Heart right ventricle (tissue), 16 donors: ENCODE results near the gene TMEM198. TPM values are rescaled to one million over a fixed set of nuclear protein-coding genes. Genes with fewer than 3 reads are reported as not detected.

ENCODE experiments used
- ATAC-seq, 8 donors: fragments of 200-7000 bp; cut with Tn5 transposase; one replicate each; pipeline ENCODE4 v1.9.1; 2020; ENCODE audit warnings: mild to moderate bottlenecking in 8 of 8, moderate library complexity in 8 of 8, moderate number of reproducible peaks in 1 of 8
- DNase-seq, 2 donors: peaks; one replicate each; pipeline ENCODE4 v3.0.0-alpha.2; 2020
- H3K27ac ChIP-seq, 10 donors: fragments of 200-600 bp; sonication (generic) in 2 of 10; one replicate each; pipeline versions ENCODE4 v1.5.0 to v1.8.0; 2020 to 2022; ENCODE audit warnings: mild to moderate bottlenecking in 3 of 10
- H3K27me3 ChIP-seq, 7 donors: fragments of 200-600 bp; one replicate each; pipeline ENCODE4 v1.8.0; 2021 to 2022; ENCODE audit warnings: mild to moderate bottlenecking in 2 of 7
- H3K36me3 ChIP-seq, 9 donors: fragments of 200-600 bp; sonication (generic) in 1 of 9; one replicate each; pipeline versions ENCODE4 v1.5.0 to v1.8.0; 2020 to 2022; ENCODE audit warnings: mild to moderate bottlenecking in 2 of 9
- H3K4me1 ChIP-seq, 9 donors: fragments of 200-600 bp; sonication (generic) in 1 of 9; one replicate each; pipeline versions ENCODE4 v1.5.0 to v1.8.0; 2020 to 2022; ENCODE audit warnings: mild to moderate bottlenecking in 4 of 9
- H3K4me3 ChIP-seq, 10 donors: fragments of 200-600 bp; sonication (generic) in 2 of 10; one replicate each; pipeline versions ENCODE4 v1.5.0 to v1.8.0; 2020 to 2022; ENCODE audit warnings: mild to moderate bottlenecking in 7 of 10, moderate library complexity in 2 of 10
- H3K9me3 ChIP-seq, 11 donors: fragments of 200-600 bp in 10 of 11; sonication (generic) in 2 of 11; one replicate each; pipeline versions ENCODE4 v1.5.0 to v1.8.0; 2013 to 2022; ENCODE audit warnings: mild to moderate bottlenecking in 2 of 11, control low read depth in 1 of 11, moderate library complexity in 1 of 11
- WGBS, 2 donors: extraction: QIAGEN DNeasy Blood & Tissue Kit; methylation state at CpG; one replicate each; pipeline ENCODE4 v1.1.7; 2013; ENCODE audit warnings: inconsistent platforms in 1 of 2; 5-methylcytosine and 5-hydroxymethylcytosine counted together
- intact Hi-C, 10 donors: fragments of 100-400 bp; cut with DNase I; formaldehyde crosslinking; loops; one replicate each; pipeline versions ENCODE4 v1.11.1 to v1.14.2; 2022
- polyA plus RNA-seq, 2 donors: library from polyadenylated mRNA; stranded (reverse); fragments of 200-250 nt; gene quantifications; one replicate each; pipeline ENCODE4 v1.2.3, GENCODE V29; 2013
- total RNA-seq, 10 donors: library from RNA; stranded (reverse); fragmentation: NEBNext Ultra II Directional in 3 of 10; extraction: Animal tissue kit (Norgen Biotek cat#: 25700) in 3 of 10; gene quantifications; one replicate each; pipeline versions ENCODE4 v1.2.1 to v1.2.4, GENCODE V29; 2021 to 2023
- TF ChIP-seq, protein P1 (sequence below), 9 donors: fragments of 200-600 bp; sonication (generic) in 2 of 9; IDR thresholded peaks; one replicate each; pipeline versions ENCODE4 v1.5.0 to v1.8.0; 2021 to 2022; ENCODE audit warnings: antibody characterized with exemption in 9 of 9, mild to moderate bottlenecking in 5 of 9, moderate library complexity in 1 of 9
- donor health status: Arrhythmogenic right ventricular cardiomyopathy.
- donor health status: ischemic (EF 13 %, LVEDD 7.1; RV severe dilation, severe dysfunction).
- donor health status: healthy with polysubstance abuse.
- donor health status: DM: no; HTN: yes; CAD: no.
- donor health status: DM: no; HTN: no; CAD: no.
- donor health status: ischemic (EF 25% LVEDD 6.9; RV normal size, moderate dysfunction).
- donor health status: ischemic (EF 25% LVEDD 5.7; RV mildly dilated, moderate dysfunction).
- donor health status: healthy.
- donor health status: DM: yes; HTN: yes; CAD: no.
- donor health status: Ischemic cardiomyopathy.
- donor health status: ischemic (EF 35%, LVEDD 5.7; RV mildly dilated, moderate dysfunction).
- donor health status: nonischemic (EF 11% LVEDD 7.7; RV severe dilation, severe dysfunction).
- donor health status: DM: yes; HTN: yes; CAD: no.
- donor health status: PGD.
- donor health status: ischemic (EF 29% LVEDD 5.4; RV normal size, mild dysfunction).
- donor health status: nonischemic (EF 23%, LVEDD 6.1; RV moderate dilation, normal function).

The TMEM198 gene
- total and polyA plus RNA-seq, 12 donors, result 0.59 to 10.7 (median 1.9) TPM

DNA sequence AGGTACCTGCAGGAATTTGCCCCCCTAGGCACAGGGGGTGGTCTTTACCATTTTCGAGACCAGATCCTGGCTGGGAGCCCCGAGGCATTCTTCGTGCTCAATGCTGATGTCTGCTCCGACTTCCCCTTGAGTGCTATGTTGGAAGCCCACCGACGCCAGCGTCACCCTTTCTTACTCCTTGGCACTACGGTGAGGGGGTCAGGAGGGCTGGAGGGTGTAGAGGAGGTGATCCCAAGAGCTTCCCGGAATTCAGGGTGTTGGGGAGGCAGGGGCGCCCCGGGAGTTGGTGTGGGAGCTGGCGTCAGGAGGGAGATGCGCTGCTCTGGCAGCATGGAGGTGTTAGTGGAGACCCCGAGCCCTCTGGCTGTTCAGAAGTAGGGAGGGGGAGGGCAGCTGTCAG is 42.0 kb upstream of the TMEM198 start:
- Histone ChIP-seq H3K9me3 (no peaks in the 10 kb centered on the region), H3K4me3 (no peak overlapping the region), H3K4me1 (peaks cover 8 to 30% (median 20%) of the 10 kb centered on the region in 9 donors), H3K27ac (no peak overlapping the region), H3K27me3 (peaks cover 0 to 10% (median 0%) of the 10 kb centered on the region in 7 donors), H3K36me3 (peaks cover 0 to 54% (median 31%) of the 10 kb centered on the region in 9 donors)
- 92% methylated on average over 14 of the region's 14 CpGs for WGBS, 2 donors
- TF ChIP-seq, protein P1, sequence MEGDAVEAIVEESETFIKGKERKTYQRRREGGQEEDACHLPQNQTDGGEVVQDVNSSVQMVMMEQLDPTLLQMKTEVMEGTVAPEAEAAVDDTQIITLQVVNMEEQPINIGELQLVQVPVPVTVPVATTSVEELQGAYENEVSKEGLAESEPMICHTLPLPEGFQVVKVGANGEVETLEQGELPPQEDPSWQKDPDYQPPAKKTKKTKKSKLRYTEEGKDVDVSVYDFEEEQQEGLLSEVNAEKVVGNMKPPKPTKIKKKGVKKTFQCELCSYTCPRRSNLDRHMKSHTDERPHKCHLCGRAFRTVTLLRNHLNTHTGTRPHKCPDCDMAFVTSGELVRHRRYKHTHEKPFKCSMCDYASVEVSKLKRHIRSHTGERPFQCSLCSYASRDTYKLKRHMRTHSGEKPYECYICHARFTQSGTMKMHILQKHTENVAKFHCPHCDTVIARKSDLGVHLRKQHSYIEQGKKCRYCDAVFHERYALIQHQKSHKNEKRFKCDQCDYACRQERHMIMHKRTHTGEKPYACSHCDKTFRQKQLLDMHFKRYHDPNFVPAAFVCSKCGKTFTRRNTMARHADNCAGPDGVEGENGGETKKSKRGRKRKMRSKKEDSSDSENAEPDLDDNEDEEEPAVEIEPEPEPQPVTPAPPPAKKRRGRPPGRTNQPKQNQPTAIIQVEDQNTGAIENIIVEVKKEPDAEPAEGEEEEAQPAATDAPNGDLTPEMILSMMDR (IDR thresholded peaks at IDR 0.05), result no peak
- intact Hi-C loops, result no loop called here
- no peak for DNase-seq
- ATAC-seq, result no peak

DNA sequence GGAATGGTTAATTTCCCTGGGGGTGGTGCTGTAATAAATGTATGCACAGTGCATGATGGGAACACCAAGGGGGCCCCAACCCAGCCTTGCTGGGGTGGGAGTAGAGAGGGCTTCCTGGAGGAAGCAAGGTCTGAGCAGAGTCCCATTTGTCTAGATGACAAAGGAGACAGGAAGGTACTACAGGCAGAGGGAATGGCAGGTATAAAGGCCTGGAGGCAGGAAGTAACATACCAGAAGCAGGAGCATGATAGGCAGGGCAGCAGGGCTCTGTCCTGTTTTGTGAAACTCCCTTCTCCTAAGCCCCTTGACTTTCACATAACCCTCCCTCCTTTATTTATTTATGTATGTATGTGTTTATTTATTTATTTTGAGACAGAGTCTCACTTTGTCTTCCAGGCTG is 41.2 kb upstream of the TMEM198 start:
- TF ChIP-seq, protein P1 (IDR thresholded peaks at IDR 0.05), result no peak
- DNase-seq (no peak), ATAC-seq (no peak)
- Histone ChIP-seq H3K4me3 (no peak overlapping the region), H3K9me3 (no peaks in the 10 kb centered on the region), H3K27ac (no peak overlapping the region), H3K36me3 (peaks cover 0 to 60% (median 31%) of the 10 kb centered on the region in 9 donors), H3K27me3 (peaks cover 0 to 2% (median 0%) of the 10 kb centered on the region in 7 donors), H3K4me1 (peaks cover under 1 to 27% (median 19%) of the 10 kb centered on the region in 9 donors)
- intact Hi-C loops, result no loop called here

DNA sequence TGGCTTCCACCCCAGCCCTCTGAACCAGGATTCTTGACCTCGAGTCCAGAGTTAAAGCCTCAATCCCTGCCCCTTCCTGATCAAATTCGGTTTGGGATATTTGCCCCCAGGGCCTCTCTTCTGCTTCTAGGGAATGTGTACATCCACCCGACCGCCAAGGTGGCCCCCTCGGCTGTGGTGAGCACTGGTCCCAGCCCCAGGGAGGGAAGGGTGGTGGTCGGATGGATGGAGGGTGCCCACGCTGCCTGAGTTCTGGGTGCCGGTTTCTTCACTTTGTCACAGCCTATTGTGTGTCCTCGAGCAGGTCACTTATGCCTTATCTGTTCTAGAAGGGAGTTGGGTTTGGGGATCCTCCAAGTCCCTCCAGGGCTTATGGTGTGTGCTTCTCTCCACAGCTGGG is 38.2 kb upstream of the TMEM198 start:
- Histone ChIP-seq H3K27ac (no peak overlapping the region), H3K36me3 (peaks cover 0 to 60% (median 31%) of the 10 kb centered on the region in 9 donors), H3K9me3 (no peaks in the 10 kb centered on the region), H3K27me3 (peaks cover 0 to 19% (median 5%) of the 10 kb centered on the region in 7 donors), H3K4me1 (peaks cover 0 to 37% (median 20%) of the 10 kb centered on the region in 9 donors), H3K4me3 (no peak overlapping the region)
- DNase-seq (no peak), ATAC-seq (no peak)
- TF ChIP-seq, protein P1 (IDR thresholded peaks at IDR 0.05), result no peak
- intact Hi-C loops, result no loop called here
- 91 to 93% methylated on average over 9 of the region's 9 CpGs for WGBS, 2 donors

DNA sequence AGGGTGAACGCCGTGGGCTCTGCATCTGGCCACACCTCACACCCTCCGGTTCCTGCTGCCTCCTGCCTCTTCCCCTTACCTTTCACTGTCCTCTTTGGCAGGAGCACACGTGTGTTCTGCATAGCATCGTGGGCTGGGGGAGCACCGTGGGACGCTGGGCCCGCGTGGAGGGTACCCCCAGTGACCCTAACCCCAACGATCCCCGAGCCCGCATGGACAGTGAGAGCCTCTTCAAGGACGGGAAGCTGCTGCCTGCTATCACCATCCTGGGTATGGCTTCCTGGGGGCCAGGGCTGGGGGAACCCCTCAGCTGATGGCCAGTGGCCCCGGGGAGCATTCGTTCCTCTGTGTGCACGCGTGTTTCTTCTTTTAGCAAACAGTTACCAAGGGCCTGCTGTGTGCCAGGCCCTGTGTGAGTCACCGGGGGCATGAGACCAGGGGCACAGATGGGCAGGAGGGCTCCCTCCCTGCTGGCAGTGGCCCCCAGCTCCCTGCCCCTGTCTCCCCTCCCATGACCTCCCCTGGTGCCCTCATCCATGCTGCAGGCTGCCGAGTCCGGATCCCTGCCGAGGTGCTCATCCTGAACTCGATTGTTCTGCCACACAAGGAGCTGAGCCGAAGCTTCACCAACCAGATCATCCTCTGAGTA is 37.6 kb upstream of the TMEM198 start:
- H3K4me3 ChIP-seq, result no peak overlapping the region
- H3K9me3 ChIP-seq, result no peaks in the 10 kb centered on the region
- no peak overlapping the region for H3K27ac ChIP-seq
- H3K36me3 ChIP-seq, result peaks cover 0 to 60% (median 31%) of the 10 kb centered on the region in 9 donors
- 88% methylated on average over 23 of the region's 23 CpGs for WGBS, 2 donors
- DNase-seq, result no peak
- intact Hi-C loops, result no loop called here
- peaks cover 0 to 37% (median 20%) of the 10 kb centered on the region in 9 donors for H3K4me1 ChIP-seq
- TF ChIP-seq, protein P1 (IDR thresholded peaks at IDR 0.05), result no peak
- ATAC-seq, result no peak
- peaks cover 0 to 26% (median 12%) of the 10 kb centered on the region in 7 donors for H3K27me3 ChIP-seq
